ENCODE results near the gene NMT2.

Gene NMT2

DNA sequence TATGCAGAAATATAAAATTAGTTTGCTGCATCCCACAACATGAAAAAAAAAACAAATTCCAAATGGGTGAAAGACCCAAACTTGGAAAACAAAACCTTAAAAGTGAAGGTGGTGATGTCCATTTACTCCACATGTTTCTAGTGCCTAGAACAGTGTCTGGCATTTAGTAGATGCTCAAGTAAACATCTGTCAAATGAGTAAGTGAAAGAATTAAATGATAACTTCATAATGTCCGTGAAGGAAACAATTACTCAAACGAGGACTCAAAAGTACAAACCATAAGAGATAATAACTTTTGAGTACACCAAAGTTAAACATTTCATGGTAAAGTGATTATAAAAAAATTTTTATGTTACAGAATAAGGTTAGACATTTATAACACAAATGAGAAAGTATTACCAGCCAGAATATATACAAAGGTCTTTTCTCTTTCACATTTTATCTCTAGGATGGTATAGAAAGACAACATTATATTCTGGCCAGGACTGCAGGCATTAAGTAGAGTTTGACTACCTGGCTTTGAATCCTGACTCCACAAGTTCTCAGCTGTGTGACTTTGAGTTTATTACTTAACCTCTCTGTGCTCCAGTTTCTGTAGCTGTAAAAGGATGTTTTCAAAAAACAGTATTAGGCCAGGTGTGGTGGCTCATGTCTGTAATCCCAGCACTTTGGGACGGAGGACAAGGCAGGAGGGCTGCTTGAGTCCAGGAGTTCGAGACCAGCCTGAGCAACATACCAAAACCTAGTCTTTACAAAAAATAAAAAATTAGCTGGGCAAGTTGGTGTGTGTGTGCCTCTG lies 20.7 kb downstream of the NMT2 start:
- no peaks in the 10 kb centered on the region for H3K27me3 ChIP-seq
- no peaks in the 10 kb centered on the region for H3K36me3 ChIP-seq
- intact Hi-C loops (cut with DNase I; ENCODE audit: low total_unique reads) = no loop called here
- TF ChIP-seq, protein P1, sequence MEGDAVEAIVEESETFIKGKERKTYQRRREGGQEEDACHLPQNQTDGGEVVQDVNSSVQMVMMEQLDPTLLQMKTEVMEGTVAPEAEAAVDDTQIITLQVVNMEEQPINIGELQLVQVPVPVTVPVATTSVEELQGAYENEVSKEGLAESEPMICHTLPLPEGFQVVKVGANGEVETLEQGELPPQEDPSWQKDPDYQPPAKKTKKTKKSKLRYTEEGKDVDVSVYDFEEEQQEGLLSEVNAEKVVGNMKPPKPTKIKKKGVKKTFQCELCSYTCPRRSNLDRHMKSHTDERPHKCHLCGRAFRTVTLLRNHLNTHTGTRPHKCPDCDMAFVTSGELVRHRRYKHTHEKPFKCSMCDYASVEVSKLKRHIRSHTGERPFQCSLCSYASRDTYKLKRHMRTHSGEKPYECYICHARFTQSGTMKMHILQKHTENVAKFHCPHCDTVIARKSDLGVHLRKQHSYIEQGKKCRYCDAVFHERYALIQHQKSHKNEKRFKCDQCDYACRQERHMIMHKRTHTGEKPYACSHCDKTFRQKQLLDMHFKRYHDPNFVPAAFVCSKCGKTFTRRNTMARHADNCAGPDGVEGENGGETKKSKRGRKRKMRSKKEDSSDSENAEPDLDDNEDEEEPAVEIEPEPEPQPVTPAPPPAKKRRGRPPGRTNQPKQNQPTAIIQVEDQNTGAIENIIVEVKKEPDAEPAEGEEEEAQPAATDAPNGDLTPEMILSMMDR (IDR thresholded peaks at IDR 0.05) = no peak
- no peaks in the 10 kb centered on the region for H3K9me3 ChIP-seq
- DNase-seq = no peak
- peaks cover 0 to 3% (median 0%) of the 10 kb centered on the region in 4 donors for H3K4me1 ChIP-seq
- H3K4me3 ChIP-seq = no peak overlapping the region
- H3K27ac ChIP-seq = no peak overlapping the region

DNA sequence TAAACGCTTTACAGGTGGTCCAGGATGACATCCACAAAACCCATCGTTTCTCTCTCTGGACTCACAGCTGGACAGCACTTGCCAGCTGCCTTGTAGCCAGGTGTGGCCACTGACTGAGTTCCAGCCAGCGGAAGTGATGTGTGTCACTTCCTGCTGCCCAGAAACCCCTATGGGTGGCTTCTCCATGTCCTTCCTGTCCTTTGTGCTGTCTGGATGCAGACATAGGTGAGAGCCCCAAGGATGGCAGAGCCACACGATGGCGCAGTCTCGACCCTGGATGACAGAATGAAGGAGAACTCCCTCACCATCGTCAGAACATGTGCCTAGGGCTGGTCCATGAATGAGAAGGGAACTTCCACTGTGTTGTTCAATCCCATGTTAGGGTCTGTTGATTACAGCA lies 22.1 kb downstream of the NMT2 start:
- TF ChIP-seq, protein P1 (IDR thresholded peaks at IDR 0.05) = no peak
- no peak for DNase-seq
- Histone ChIP-seq H3K9me3 (no peaks in the 10 kb centered on the region), H3K4me3 (no peak overlapping the region), H3K27ac (no peak overlapping the region), H3K36me3 (peaks cover 0 to 2% (median 0%) of the 10 kb centered on the region in 3 donors), H3K4me1 (peaks cover 0 to 17% (median 6%) of the 10 kb centered on the region in 4 donors), H3K27me3 (no peaks in the 10 kb centered on the region)
- intact Hi-C loops (cut with DNase I; ENCODE audit: low total_unique reads) = no loop called here

DNA sequence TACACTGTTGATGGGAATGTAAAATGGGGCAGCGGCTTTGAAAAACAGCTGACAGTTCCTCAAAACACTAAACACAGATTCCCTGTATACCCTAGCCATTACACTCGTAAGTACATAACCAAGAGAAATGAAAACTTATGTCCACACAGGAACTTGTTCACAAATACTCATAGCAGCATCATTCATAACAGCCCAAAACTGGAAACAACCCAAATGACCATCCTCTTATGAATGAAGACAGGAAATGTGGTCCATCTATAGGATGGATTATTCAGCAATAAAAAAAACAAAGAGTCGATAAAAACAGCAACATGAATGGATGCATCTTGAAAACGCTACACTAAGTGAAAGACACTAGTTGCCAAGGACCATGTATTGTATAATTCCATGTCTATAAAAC lies 23.7 kb downstream of the NMT2 start:
- intact Hi-C loops (cut with DNase I; ENCODE audit: low total_unique reads) = no loop called here

DNA sequence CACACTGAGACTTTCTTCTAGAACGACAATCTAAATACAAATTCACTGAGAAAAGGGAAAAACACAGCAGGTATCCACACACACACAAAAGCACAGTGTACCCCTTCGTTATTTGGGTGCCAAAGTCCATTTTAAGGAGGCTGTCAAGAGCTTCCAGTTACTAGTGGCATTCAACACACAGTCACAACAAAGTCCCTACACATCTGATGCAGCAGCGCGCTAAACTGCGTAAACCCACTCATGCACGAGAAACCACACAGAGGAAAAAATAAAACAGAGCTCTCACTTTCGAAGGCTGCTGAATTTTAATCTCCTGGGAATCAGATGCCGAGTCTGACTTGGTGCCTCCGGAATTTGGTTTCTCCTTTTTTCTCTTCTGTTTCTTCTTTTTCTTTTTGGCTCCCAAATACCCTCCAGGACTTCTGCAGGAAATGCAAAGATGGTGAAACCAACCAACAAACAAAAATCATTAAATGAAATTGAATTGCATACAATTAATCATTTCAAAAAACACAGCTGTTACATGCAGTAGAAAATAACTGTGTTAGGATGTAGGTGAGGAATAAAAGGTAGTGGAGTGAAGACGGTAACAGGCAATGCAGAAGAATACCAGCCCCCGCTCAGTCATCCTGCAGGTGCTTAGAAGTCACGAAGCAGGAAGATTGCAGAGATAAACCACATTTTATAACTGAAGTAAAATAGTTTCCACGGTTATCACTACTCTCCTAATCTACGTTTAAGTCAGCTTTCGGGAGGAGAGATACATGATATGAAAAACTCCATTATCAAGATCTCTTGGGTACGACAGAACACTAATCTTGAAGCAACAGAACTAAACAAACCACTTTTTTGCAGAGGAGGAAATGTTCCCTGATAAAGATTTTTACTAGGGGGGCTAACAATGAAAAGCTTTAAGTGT lies 27.1 kb downstream of the NMT2 start:
- Histone ChIP-seq H3K27ac (no peak overlapping the region), H3K9me3 (no peaks in the 10 kb centered on the region), H3K4me1 (peaks cover 0 to 18% (median 6%) of the 10 kb centered on the region in 4 donors), H3K36me3 (peaks cover 0 to 29% (median 26%) of the 10 kb centered on the region in 3 donors), H3K4me3 (no peak overlapping the region), H3K27me3 (no peaks in the 10 kb centered on the region)
- no peak for DNase-seq
- intact Hi-C loops (cut with DNase I; ENCODE audit: low total_unique reads) = no loop called here
- TF ChIP-seq, protein P1 (IDR thresholded peaks at IDR 0.05) = no peak

More for the DNA sequence above, 23.7 kb downstream of the NMT2 start:
- Histone ChIP-seq H3K4me3 (no peak overlapping the region), H3K27ac (no peak overlapping the region), H3K27me3 (no peaks in the 10 kb centered on the region), H3K36me3 (peaks cover 0 to 17% (median 13%) of the 10 kb centered on the region in 3 donors), H3K9me3 (no peaks in the 10 kb centered on the region), H3K4me1 (peaks cover 0 to 18% (median 6%) of the 10 kb centered on the region in 4 donors)
- TF ChIP-seq, protein P1 (IDR thresholded peaks at IDR 0.05) = no peak
- no peak for DNase-seq

DNA sequence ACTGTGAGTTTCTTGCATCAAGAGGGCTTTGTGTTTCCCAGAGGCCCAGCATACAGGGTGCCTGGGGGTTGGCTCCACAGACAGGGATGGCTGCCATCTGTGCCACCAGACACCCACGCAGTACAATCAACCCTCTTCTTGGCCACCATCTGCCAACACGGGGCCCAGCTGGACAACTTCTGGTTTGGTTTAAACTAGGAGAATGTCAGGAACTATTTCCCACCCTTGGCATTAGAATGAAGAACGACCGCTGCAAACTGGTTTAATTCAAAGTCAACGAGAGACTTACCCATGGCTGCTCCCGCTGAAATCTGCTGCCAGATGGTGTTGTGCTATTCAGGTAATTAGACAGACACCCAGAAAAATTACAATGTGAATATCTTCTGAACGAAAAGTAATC lies 27.8 kb downstream of the NMT2 start:
- intact Hi-C loops (cut with DNase I; ENCODE audit: low total_unique reads) = no loop called here
- H3K4me3 ChIP-seq = no peak overlapping the region

More for the DNA sequence above, 27.8 kb downstream of the NMT2 start:
- H3K27me3 ChIP-seq = no peaks in the 10 kb centered on the region
- no peak overlapping the region for H3K27ac ChIP-seq
- peaks cover 0 to 31% (median 29%) of the 10 kb centered on the region in 3 donors for H3K36me3 ChIP-seq
- peaks cover 0 to 18% (median 6%) of the 10 kb centered on the region in 4 donors for H3K4me1 ChIP-seq
- TF ChIP-seq, protein P1 (IDR thresholded peaks at IDR 0.05) = no peak
- H3K9me3 ChIP-seq = no peaks in the 10 kb centered on the region
- DNase-seq = no peak
